Fibroblast of skin of abdomen (primary cell): Measurements from ENCODE around the gene PNN. TPM values are rescaled to one million over a fixed set of nuclear protein-coding genes. Genes with fewer than 3 reads are reported as not detected.
"Not testable (repeated sequence)": the region's sequence is repeated elsewhere in the genome, so short reads cannot be mapped to it uniquely, and the experiment has no call there.

Experiments used
- DNase-seq: peaks from one replicate; pipeline ENCODE4 v3.0.0-alpha.2; 2013
- polyA plus RNA-seq, 2 experiments: library from polyadenylated mRNA; unstranded; fragments of 120-200 nt; gene quantifications; one replicate each; pipeline ENCODE4 v1.2.1, GENCODE V29; 2013; ENCODE audit not compliant: insufficient read length in 2 of 2

Gene PNN
- polyA plus RNA-seq (2013, experiment 1 of 2; ENCODE audit: insufficient read length): 52.7 TPM
- polyA plus RNA-seq (2013, experiment 2 of 2; ENCODE audit: insufficient read length): 46.5 TPM

DNA sequence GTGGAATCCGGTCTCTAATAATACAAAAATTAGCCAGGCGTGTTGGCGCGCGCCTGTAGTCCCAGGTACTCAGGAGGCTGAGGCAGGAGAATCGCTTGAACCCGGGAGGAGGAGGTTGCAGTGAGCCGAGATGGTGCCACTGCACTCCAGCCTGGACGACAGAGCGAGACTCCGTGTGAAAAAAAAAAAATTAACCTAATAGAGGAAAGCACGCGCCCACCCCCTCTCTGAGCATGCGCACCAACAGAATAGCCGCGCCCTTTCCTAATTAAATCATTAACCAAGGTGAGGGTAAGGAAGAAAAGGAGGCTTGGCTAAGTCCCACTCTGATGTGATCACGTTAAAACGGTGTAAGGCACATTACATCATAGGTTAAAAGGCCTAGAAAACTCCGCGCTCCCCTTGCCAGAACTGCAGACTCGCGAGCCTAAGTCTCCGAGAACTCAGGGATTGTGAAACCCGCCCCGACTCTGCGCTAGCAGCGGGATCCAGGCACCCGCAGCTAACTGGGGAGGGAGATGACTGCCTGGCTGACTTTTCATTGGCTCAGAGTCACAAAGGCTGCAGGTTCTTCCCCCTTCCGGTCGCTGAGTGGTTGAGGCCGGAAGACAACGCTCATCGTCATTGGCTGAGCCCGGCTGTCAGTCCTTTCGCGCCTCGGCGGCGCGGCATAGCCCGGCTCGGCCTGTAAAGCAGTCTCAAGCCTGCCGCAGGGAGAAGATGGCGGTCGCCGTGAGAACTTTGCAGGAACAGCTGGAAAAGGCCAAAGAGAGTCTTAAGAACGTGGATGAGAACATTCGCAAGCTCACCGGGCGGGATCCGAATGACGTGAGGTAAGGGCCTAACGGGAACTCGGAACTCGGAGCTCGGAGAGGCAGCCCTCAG is at the start of gene PNN:
PNN (plus strand) TSS at position 695 of the 885 bp plus-strand sequence; CDS start at position 721, 26 bp downstream.
- DNase-seq: peak; percentile 100

DNA sequence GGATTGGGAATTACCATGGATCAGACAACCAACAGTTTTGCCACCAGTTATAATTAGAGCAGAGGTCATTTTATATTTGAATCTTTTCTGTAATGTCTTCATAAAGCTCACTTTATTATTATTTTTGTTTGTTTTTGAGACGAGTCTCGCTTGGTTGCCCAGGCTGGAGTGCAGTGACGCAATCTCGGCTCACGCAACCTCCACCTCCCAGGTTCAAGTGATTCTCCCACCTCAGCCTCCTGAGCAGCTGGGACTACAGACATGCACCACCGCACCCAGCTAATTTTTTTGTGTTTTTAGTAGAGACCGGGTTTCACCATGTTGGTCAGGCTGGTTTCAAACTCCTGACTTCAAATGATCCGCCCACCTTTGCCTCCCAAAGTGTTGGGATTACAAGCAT is 37.2 kb upstream of the PNN start:
- DNase-seq: not testable (repeated sequence)

DNA sequence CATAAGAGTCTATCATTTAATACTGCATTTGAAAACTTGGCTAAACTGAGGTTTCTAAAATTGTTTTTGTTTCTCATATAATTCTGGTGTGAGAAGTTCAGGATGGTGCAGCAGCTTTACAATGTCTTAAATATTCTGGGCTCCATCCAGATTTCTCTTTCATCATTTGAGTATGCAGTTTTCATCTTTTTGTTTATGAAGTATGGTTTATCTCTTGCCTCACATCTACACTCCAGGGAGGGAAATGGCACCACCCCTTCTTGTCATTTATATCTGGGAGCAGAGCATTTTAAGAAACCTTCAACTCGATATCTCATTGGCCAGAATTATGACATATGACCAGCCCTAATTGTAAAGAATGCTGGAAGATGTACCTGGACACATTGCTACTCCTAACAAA is 36.6 kb upstream of the PNN start:
- DNase-seq: no peak

DNA sequence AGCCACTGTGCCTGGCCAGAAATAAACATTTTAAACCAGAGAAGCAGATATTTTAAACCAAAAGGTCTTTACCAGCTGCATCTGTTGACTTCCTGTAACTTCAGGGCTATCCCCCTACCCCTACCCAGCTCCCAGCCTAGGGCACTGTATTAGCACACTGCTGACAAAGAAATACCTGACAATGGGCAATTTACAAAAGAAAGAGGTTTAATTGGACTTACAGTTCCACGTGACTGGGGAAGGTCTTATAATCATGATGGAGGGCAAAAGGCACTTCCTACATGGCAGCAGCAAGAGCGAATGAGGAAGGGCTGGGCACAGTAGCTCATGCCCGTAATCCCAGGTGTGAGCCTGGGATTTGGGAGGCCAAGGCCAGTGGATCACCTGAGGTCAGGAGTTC is 34.9 kb upstream of the PNN start:
- no peak for DNase-seq

DNA sequence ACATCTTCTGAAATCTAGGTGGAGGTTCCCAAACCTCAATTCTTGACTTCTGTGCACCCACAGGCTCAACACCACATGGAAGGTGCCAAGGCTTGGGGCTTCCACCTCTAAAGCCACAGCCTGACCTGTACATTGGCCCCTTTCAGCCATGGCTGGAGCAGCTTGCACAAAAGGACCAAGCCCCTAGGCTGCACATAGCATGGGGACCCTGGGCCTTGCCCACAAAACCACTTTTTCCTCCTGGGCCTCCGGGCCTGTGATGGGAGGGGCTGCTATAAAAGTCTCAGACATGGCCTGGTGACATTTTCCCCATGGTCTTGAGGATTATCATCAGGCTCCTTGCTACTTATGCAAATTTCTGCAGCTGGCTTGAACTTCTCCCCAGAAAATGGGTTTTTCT is 33.4 kb upstream of the PNN start:
- not testable (repeated sequence) for DNase-seq

DNA sequence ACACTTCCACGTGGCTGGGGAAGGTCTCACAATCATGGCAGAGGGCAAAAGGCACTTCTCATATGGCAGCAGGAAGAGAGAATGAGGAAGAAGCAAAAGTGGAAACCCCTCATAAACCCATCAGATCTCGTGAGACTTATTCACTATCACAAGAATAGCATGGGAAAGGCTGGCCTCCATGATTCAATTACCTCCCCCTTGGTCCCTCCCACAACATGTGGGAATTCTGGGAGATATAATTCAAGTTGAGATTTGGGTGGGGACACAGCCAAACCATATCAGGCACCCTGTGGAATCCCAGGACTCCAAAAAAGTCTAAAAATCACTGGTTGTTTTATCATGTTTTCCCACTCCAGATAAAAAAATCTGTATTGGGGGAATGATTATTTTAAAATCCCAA is 31.8 kb upstream of the PNN start:
- not testable (repeated sequence) for DNase-seq

DNA sequence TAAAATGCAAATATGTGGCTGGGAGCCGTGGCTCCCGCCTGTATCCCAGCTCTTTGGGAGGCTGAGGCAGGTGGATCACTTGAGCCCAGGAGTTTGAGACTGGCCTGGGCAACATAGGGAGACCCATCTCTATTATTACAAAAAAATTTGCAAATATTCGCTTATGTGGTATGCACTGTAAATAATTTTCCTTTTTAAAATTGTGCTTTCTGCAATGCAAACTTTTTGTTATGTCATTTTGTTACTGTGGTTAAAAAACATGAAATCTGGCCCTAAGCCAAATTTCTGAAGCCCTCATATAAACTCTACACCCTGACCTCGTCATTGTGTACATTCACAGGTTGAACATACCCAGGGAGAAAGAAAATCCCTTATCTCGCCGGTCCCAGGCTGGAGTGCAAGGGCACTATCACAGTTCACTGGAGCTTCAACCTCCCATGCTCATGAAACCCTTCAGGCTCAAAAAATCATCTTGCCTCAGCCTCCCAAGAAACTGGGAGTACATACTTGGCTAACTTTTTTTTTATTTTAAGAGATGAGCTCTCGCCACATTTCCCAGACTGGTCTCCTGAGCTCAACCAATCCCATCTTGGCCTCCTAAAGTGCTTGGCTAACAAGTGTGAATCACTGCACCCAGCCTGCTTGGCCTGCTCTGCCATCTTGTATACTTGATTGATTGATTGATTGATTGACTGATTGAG is 29.6 kb upstream of the PNN start:
- no peak for DNase-seq

DNA sequence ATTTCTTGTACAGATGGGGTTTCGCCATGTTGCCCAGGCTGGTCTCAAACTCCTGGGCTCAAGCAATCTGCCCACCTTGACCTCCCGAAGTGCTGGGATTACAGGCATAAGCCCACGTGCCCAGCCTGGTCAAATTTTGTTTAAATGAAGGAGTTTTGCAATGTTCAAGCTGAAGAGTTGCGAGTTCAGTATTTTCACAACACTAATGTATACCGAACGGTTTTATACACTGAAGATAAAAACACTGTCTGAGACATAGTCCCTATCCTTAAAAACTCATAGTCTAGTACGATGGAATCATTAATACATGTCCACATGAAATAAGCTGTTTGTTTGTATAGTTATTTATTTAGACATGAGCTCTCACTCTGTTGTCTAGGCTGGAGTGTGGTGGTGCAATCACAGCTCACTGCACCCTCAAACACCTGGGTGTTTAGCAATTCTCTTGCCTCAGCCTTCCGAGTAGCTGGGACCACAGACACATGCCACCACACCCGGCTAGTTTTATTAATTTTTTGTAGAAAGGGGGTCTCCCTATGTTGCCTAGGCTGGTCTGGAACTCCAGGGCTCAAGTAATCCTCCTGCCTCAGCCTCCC is 20.4 kb upstream of the PNN start:
- no peak for DNase-seq

DNA sequence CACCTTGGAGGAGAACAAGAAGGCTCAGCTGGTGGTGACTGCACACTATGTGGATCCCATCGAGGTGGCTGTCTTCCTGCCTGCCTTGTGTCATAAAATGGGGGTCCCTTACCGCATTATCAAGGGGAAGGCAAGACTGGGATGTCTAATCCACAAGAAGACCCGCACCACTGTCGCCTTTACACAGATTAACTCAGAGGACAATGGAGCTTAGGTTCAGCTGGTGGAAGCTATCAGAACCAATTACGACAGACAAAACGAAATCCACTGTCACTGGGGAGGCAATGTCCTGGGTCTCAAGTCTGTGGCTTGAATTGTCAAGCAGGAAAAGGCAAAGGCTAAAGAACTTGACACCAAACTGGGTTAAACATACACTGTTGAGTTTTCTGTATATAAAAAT is 17.6 kb upstream of the PNN start:
- no peak for DNase-seq

DNA sequence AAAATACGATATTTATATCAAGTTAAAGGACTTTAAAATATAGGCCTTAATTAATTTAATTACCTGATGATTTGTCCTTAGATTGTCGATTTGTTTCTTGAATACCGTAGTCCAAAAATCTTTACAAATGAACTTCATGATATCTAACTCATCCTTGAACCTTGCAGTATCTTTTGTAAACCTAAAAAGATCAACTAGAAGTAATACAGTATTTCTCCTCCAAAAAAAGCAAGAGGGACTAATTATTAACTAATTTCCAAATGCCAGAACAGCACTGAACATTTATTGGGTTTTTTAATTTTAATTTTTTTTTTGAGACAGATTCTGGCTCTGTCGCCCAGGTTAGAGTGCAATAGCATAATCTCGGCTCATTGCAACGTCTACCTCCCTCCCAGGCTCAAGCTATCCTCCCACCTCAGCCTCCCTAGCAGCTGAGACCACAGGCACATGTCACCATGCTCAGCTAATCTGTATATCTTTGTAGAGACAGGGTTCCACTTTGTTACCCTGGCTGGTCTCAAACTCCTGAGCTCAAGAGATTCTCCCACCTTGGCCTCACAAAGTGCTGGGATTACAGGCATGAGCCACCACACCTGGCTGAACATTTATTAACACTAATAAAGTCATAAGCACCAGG is 16.7 kb upstream of the PNN start:
- DNase-seq: no peak

DNA sequence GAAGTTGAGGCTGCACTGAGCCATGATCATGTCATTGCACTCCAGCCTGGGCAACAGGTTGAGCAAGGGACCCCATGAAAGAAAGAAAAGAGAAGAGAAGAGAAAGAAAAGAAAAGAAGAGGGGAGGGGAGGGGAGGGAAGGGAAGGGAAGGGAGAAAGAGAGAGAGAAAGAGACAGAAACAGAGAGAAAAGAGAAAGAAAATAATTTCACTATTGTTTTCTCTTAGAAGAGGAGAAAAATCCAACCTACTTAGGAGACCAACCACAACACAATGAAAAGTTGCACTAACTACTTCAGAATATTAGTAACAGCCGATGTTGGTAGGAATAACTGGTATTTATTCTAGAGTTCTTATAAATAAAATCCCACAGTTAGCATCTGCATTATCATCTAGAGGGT is 14.6 kb upstream of the PNN start:
- no peak for DNase-seq

DNA sequence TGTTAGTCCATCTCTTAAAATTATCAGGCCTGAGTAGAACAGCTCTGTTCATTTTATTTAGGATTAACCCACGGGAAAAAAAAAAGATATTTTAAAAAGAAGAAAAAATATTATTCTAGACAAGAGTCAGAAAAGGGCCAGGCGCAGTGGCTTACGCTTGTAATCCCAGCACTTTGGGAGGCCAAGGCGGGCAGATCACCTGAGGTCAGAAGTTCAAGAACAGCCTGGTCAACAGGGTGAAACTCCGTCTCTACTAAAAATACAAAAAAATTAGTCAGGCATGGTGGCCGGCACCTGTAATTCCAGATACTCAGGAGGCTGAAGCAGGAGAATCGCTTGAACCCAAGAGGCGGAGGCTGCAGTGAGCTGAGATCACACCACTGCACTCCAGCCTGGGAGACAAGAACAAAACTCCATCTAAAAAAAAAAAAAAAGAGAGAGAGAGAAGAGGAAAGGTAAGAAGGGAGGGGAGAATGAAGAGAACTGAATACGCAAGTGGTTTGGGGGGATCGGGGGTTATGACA is 7.2 kb upstream of the PNN start:
- DNase-seq: not testable (repeated sequence)

DNA sequence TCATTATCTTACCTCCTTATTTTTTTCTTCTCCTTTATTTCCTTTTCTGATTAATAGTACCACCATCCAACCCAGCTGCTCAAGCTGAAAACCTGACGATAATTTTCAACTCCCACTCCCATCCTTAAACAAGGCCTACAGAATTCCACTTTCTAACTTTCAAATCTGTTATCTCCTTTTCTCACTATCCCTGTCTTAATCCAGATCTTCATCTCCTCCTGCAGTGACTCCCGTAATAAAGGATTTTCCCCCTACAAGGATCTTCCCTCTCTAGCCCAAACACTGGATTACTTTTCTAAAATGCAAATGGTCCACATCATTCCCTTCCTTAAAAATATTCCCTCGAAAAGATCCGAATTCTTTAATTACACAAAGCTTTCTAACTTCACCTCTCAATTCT is 6.5 kb upstream of the PNN start:
- DNase-seq: no peak

DNA sequence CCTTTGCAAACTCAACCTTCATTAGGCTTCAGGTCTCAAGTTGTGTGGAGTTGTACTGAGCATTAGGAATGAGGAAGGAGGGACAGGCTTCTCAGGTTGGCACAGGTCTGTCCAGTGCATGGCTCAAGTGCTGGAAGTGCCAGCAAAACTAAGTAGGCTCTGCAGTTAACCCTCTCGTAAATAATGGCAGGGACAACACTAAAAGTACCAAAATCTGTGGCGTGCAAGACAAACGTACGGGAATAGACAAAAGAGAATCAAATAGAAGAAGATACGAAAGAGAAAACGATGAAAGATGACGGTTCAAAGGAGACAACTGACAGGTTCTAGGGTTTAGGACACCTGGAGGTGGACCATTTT is 5.5 kb upstream of the PNN start:
- DNase-seq: no peak

DNA sequence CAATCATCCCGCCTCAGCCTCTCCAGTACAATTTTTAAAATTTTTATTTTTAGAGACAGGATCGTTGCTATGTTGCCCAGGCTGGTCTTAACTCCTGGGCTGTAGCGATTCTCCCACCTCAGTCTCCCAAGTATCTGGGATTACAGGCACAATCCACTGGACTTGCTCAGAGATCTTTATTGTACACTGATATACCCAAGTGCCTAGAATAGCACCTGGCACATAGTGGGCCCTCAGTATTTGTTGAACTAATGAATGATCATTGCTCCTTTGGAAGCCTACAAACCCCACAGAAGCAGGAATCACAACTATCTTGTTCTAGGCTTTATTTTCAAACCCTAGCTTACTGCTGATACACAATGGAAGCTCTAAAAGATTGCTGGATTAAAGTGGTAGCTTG is 1.9 kb upstream of the PNN start:
- DNase-seq: no peak

DNA sequence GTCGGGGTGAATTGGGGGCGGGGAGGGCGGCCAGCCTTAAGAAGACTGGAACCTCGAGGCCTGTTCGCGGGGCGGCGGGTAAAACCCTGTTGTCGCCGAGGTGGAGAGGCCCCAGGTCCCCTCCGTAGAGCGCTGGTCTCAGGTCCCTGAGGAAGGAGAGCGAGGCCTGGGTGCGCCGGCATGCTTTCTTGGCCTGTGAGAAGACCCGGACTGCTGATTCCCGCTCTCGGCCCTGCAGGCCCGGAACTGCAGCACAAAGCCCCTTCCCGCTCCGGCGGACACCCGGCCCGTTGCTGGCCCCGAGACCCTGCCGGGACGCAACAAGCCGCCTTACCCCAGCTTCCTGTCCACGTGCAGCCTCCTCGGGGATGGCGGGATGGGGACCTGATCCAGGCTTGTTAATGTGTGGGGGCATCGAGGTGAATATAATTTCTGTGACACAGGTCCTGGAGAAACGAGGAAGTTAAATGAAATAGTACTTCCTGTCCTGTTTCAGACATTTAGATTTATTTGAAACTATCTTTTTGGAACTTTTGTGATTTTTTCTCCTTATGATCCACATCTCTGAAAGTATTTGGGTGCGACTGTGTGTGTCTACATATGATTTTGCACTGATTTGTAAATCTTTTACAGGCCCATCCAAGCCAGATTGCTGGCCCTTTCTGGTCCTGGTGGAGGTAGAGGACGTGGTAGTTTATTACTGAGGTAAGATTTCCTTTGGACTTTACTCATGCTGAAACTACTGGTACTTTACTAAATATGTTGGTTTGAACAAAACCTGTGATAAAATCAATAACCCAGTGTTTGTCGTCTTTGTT is 600 bp downstream of the PNN start:
- DNase-seq: peak; percentile 26

DNA sequence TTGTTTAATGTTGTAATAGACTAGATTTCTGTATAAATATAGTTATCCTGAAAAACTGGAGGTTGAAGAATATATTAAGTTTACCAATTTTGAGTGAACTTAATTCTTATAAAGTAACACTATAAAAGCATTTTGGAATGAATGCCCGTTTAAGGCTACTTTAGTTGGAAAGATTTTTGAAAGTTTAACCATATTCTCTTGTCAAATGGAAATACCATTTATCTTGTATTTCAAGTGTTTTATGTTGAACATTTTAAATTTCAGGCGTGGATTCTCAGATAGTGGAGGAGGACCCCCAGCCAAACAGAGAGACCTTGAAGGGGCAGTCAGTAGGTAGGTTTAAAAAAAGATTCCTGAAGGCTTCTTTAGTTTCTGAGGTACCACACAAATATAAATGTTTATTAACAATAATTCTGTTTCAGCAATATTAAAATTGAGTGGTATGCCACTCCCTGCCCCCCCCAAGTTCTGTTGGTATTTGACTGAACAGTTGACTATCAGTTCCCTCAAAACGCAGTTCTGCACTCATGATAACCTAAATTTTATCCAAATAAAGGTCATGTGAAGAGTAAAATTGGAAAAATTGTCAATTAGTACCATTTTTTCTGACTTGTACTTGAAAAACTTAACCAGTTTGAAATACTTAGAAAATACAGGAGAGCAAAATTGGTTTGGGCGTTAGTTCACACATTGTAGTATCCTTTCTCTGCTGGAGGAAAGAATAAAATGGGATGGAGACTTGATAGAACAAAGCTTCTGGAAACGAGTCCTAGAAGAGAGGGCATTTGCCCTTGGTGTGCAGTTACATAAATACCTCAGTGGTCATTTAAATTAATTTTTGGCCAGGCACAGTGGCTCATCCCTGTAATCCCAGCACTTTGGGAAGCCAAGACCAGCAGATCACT is 1.5 kb downstream of the PNN start:
- DNase-seq: no peak

DNA sequence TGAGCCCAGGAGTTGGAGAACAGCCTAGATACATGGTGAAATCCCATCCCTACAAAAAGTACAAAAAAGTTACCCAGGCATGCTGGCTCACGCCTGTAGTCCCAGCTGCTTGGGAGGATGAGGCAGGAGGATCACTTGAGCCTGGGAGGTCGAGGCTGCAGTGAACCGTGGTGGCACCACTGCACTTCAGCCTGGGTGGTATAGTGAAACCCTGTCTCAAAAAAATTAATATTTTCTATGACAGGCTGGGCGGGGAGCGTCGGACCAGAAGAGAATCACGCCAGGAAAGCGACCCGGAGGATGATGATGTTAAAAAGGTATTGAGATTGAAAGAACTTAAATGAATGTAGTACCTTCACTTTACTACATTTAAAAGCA is 2.1 kb downstream of the PNN start:
- no peak for DNase-seq

DNA sequence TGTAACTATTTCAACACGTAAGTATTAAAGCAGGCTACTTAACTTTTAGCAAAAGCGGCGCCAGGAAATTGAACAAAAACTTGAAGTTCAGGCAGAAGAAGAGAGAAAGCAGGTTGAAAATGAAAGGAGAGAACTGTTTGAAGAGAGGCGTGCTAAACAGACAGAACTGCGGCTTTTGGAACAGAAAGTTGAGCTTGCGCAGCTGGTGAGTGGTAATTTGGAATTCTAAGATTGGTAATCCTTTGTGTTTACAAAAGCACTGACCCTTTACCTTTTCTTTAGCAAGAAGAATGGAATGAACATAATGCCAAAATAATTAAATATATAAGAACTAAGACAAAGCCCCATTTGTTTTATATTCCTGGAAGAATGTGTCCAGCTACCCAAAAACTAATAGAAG is 4.0 kb downstream of the PNN start:
- DNase-seq: no peak

DNA sequence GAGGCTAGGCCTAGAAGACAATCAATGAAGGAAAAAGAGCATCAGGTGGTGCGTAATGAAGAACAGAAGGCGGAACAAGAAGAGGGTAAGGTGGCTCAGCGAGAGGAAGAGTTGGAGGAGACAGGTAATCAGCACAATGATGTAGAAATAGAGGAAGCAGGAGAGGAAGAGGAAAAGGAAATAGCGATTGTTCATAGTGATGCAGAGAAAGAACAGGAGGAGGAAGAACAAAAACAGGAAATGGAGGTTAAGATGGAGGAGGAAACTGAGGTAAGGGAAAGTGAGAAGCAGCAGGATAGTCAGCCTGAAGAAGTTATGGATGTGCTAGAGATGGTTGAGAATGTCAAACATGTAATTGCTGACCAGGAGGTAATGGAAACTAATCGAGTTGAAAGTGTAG is 5.5 kb downstream of the PNN start:
- no peak for DNase-seq
